HG02610 (cell line): ENCODE measurements around the gene LCLAT1.
"Not testable (repeated sequence)": the region's sequence is repeated elsewhere in the genome, so short reads cannot be mapped to it uniquely, and the experiment has no call there.

Source experiments
- ATAC-seq: cut with Tn5 transposase; IDR thresholded peaks from one replicate; pipeline ENCODE4 v1.9.1; 2021; ENCODE audit warnings: mild to moderate bottlenecking, moderate library complexity; ENCODE audit not compliant: unreplicated experiment

LCLAT1 gene

DNA sequence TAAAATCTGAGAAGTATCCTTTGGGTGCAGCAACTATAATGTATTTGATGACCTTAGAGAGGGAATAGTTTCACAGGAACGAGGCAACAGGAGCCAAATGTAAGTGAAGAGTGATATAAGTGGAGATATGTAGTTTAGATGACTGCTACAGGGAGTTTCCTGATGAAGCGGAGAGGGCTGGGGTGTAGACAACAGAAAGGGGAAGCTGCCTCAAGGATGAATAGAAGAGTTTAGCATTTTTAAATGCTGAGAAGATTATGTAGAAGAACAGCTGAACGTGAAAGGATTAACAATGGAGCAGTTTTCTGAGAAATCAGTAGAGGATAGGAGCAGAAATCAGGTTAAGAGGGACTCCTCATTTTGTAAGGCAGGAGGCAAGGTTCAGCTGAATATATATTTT, 133.3 kb downstream of the LCLAT1 start:
- ATAC-seq: no peak

- ATAC-seq: no peak
Observed at GRCh38 chr2:30582521-30582920, 135.5 kb downstream of the LCLAT1 start.

- ATAC-seq: no peak
Observed at GRCh38 chr2:30583204-30583749, 136.2 kb downstream of the LCLAT1 start.

DNA sequence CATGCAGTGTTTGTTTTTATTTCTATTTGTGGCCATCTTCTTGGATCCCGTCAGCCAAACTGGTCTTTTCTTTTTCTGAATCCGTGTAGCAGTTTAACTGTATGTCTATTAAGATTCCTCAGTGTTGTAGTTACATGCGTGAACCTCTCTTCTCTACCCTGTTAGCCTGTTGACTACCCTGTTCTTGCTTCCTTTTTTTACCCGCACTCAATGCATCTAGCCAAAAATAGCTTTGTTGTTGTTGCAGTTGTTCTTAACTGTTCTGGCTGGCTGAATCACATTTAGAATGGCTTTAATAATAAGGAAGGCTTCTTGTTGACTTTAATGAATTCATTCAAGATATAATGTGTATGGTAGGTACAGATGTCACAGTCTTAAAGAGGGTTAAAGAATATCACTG, 137.1 kb downstream of the LCLAT1 start:
- no peak for ATAC-seq

DNA sequence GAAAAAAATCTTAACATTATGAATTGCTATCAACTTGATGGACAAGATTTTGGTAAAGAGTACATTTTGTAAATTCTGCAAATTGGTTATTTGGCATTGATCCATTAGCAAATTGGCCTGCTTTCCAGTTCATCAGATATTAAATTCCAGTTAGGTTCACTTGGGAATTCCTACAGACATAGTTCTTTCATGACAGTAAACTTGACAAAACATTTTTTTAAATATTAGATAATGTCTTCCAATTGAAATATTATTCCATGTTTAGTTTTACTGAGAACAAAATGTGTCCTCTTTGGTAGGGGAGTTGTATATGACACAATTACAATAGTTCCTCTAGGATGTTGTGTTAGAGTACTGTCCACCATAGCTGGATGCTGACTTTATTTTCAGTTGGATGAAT, 141.9 kb downstream of the LCLAT1 start:
- ATAC-seq: no peak

DNA sequence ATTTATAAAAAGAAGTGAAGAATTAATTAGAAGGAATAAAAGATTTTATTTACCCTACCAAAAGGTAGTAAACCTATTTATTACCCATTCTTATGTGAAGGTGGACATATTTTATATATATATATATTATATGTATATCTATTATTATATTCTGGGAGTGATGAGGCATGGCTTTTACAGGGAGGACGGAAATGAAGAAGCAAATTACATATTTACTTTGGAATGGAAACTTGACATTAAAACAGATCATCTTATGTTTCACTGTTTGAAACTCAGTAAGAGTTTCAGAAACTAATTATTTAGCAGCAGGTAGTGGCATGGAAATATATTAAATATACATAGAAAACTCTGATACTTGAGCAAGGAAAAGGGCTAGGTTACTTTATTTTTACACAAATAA, 143.4 kb downstream of the LCLAT1 start:
- ATAC-seq: no peak

- no peak for ATAC-seq
Observed at GRCh38 chr2:30591186-30591585, 144.1 kb downstream of the LCLAT1 start.

GRCh38 chr2:30601375-30601774, 154.3 kb downstream of the LCLAT1 start:
- ATAC-seq: no peak

- ATAC-seq: no peak
Observed at GRCh38 chr2:30605197-30605596, 158.2 kb downstream of the LCLAT1 start.

DNA sequence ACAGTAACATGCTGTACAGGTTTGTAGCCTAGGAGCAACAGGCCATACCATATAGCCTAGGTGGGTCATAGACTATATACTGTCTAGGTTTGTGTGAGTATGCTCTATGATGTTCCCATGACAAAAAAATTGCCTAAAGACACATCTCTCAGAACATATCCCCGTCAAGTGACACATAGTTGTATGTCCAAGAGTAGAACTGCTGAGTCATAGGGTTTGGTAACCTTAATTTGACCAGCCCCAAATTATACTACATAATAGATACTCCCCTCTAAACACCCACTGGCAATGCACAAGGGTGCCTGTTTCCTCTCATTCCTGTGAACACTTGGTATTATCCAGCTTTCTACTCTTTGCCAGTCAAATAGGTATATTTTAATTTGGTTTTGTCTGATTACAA, 161.6 kb downstream of the LCLAT1 start:
- no peak for ATAC-seq

GRCh38 chr2:30611583-30611982, 164.5 kb downstream of the LCLAT1 start:
- no peak for ATAC-seq

DNA sequence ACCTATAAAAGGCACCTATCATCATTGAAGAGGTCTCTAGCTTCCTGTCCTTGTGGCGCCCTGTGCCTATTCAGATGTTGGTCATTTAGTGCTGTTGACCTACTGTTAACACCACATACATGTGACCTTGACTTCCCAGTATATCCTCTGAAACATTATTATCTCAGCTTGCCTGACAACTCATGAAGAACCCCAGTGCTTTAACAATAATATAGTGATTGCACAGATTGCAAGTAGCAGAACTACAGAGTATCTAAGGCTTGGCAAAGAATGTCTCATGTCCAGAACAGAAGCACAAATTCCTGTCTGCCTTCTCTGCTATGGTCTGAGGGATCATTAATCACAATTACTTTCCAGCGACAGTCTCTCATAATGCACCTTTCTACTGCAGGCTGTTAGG, 165.3 kb downstream of the LCLAT1 start:
- no peak for ATAC-seq

GRCh38 chr2:30613001-30613400, 166.0 kb downstream of the LCLAT1 start:
- ATAC-seq: no peak

DNA sequence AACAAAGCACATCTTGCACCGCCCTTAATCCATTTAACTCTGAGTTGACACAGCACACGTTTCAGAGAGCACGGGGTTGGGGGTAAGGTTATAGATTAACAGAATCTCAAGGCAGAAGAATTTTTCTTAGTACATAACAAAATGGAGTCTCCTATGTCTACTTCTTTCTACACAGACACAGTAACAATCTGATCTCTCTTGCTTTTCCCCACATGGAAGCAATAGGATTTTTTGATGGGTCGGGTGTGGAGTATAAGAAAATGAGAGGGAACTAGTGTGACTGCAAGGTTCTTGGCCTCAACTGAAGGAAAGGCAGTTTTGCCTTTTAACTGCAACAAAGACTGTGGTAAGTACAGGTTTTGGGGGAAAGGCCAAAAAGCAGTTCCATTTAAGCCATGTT, 167.2 kb downstream of the LCLAT1 start:
- ATAC-seq: not testable (repeated sequence)

DNA sequence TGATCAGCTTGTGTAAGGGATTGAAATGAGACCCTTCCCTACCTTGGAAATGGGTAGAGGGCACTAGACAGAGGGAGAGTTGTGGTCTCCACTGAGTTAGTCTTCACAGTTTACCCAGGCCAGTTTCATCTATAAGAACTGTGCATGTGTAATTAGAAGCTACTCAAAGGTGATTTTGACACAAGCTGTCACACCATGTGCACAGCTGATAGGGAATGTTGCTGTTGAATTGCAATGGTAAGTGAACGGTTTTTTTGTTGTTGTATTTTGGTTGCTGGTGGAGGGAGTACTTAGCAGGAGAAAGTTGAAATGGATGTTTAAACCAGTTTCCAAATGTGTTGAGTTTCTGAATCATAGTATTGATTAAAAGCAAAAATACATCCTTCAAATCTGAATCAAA, 168.9 kb downstream of the LCLAT1 start:
- no peak for ATAC-seq

DNA sequence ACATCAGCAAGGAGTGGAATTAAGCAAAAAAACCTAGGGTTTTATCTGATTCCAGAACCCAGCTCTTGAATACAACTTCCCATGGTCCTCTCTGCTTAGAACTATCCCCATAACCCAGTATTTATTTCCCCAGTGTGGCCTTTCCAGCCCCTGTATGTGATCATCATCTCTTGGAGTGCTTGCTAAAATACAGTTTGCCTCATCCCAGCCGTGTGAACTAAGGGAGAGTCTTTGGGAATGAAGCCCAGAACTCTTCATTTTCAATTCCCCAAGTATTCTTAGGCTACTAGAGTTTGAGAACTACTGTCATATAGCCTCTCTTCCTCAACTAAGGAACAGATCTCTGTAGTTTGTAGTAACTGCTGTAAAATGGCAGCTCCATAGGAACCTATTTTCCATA, 173.1 kb downstream of the LCLAT1 start:
- ATAC-seq: no peak

- no peak for ATAC-seq
Observed at GRCh38 chr2:30621836-30622235, 174.8 kb downstream of the LCLAT1 start.

DNA sequence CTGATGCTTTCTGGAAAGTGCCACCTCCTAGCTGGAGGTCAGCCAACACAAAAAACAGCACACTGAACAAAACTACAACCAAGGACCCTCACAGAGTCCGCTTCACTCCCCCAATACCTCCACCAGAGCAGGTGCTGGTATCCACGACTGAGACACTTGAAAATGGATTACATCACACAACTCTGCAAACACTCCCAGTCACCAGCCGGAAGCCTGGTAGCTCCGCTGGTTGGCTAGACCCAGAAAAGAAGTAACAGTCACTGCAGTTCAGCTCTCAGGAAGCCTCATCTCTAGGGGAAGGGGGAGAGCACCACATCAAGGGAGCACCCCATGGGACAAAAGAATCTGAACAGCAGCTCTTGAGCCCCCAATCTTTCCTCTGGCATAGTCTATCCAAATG, 175.4 kb downstream of the LCLAT1 start:
- no peak for ATAC-seq

DNA sequence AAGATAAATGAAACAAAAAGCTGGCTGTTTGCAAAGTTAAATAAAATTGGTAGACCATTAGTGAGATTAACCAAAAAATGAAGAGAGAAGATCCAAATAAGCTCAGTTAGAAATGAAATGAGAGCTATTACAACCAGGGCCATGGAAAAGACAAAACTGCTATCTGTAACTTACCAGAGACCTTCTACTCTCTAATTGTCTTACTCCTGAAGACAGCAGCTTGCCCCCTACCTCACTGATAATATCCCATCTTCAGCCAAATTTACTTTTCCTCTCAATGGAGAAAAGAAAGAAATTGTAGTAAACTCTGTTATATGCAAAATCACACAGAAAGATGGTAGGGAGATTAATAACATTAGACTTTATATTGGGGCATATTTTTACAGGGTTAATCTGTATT, 178.2 kb downstream of the LCLAT1 start:
- ATAC-seq: no peak

GRCh38 chr2:30625701-30626100, 178.7 kb downstream of the LCLAT1 start:
- peak; percentile 62 for ATAC-seq

DNA sequence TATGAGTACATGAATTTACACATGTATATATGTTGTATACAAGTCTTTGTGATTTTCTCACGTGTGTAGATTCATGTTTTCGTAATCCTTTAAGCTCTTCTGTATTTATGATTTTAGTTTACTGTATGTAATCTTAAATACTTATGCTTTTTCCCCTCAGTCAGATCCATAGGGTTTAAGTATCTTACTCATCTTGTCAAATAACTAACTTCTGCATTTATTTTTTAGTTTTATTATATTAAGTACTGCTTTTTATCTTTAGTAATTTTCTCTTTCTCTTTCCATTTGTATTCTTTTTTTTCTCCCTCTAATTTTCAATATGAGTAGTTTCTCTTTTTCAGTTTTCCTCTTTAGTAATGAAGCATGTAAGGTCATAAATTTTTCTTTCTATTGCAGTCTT, 179.4 kb downstream of the LCLAT1 start:
- ATAC-seq: no peak

GRCh38 chr2:30627151-30627550, 180.1 kb downstream of the LCLAT1 start:
- ATAC-seq: no peak

DNA sequence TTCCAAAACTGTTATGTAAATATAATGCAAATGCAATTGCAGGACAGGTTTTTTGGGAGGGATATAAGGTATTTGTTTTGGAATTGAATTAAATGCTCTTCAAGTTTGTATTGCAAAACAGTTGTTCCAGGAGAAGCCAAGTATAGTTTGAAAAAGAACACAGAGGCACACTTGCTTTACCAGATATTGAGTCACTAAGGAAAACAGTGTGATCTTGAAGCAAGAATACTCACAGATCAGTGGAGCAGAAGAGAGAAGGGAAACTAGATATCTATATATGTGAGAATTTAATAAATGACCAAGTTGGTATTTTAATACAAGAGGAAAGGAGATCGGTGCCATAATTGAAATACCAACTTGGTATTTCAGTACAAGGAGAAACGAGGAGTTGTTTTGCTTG, 181.3 kb downstream of the LCLAT1 start:
- ATAC-seq: no peak

GRCh38 chr2:30629866-30630265, 182.8 kb downstream of the LCLAT1 start:
- ATAC-seq: no peak
